ENCODE measurements around the gene XPNPEP3. TPM values are rescaled to one million over a fixed set of nuclear protein-coding genes. Genes with fewer than 3 reads are reported as not detected.

XPNPEP3 gene
- total and polyA plus RNA-seq, 2 donors from 2014 or later: 4.6 to 22.5 TPM

DNA sequence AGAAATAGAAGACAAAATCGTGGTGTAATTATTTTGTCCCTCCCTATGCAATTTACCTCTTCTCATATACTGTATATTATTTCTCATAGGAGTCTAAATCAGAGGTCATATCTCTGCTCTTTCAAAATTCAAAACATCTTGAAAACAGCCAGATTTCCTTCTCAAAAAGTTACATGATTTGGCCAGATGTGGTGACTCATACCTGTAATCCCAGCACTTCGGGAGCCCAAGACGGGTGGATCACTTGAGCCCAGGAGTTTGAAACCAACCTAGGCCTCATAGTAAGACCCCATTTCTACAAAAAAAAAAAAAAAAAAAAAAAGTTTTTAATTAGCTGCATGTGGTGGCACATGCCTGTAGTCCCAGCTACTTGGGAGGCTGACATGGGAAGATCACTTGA is 33.9 kb downstream of the XPNPEP3 start:
- Histone ChIP-seq H3K27me3 (ENCODE audit: control insufficient read depth, insufficient read depth, low read length) (no peaks in the 10 kb centered on the region), H3K9ac (ENCODE audit: low read length in 3 of 3) (no peak overlapping the region), H3K36me3 (ENCODE audit: control insufficient read depth in 2 of 3, insufficient read depth in 3 of 3, low read length in 3 of 3) (peaks cover 7 to 41% (median 14%) of the 10 kb centered on the region in 3 donors), H3K4me1 (ENCODE audit: control insufficient read depth in 2 of 3, insufficient read depth in 2 of 3, low read depth in 1 of 3, low read length in 3 of 3) (no peaks in the 10 kb centered on the region), H3K4me3 (ENCODE audit: low read length in 3 of 3) (no peak overlapping the region), H3K9me3 (ENCODE audit: control insufficient read depth in 2 of 3, insufficient read depth in 1 of 3, low read length in 3 of 3) (no peaks in the 10 kb centered on the region), H3K27ac (ENCODE audit: low read depth in 2 of 2, low read length in 2 of 2) (no peak overlapping the region)
- no peak for DNase-seq
- FAIRE-seq: no peak
- intact Hi-C loops (cut with DNase I): no loop called here
- TF ChIP-seq, protein P1, sequence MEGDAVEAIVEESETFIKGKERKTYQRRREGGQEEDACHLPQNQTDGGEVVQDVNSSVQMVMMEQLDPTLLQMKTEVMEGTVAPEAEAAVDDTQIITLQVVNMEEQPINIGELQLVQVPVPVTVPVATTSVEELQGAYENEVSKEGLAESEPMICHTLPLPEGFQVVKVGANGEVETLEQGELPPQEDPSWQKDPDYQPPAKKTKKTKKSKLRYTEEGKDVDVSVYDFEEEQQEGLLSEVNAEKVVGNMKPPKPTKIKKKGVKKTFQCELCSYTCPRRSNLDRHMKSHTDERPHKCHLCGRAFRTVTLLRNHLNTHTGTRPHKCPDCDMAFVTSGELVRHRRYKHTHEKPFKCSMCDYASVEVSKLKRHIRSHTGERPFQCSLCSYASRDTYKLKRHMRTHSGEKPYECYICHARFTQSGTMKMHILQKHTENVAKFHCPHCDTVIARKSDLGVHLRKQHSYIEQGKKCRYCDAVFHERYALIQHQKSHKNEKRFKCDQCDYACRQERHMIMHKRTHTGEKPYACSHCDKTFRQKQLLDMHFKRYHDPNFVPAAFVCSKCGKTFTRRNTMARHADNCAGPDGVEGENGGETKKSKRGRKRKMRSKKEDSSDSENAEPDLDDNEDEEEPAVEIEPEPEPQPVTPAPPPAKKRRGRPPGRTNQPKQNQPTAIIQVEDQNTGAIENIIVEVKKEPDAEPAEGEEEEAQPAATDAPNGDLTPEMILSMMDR (IDR thresholded peaks at IDR 0.05; ENCODE audit: borderline replicate concordance, extremely low read depth, insufficient read depth): no peak

DNA sequence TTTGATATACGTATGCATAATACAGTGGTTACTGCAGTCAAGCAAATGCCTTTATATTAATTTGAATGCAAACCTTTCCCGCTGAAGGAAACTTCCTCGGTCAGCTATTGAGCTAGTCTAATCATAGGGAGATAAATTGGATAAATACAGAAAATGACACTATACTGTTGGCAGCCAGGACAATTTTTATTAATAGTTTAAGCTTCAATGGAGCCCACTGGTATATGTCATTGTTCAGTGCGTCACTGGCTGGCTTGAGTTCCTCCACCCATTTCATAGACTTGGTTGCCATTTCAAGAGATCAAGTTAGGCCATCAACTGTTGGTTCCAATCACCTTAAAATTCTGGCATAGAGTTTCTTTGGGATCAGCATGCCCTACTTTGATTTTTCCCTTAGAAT is 37.5 kb downstream of the XPNPEP3 start:
- FAIRE-seq (no peak), DNase-seq (no peak)
- Histone ChIP-seq H3K9me3 (ENCODE audit: control insufficient read depth in 2 of 3, insufficient read depth in 1 of 3, low read length in 3 of 3) (no peaks in the 10 kb centered on the region), H3K4me3 (ENCODE audit: low read length in 3 of 3) (no peak overlapping the region), H3K27me3 (ENCODE audit: control insufficient read depth, insufficient read depth, low read length) (no peaks in the 10 kb centered on the region), H3K9ac (ENCODE audit: low read length in 3 of 3) (no peak overlapping the region), H3K36me3 (ENCODE audit: control insufficient read depth in 2 of 3, insufficient read depth in 3 of 3, low read length in 3 of 3) (peaks cover 2 to 11% (median 6%) of the 10 kb centered on the region in 3 donors), H3K27ac (ENCODE audit: low read depth in 2 of 2, low read length in 2 of 2) (no peak overlapping the region), H3K4me1 (ENCODE audit: control insufficient read depth in 2 of 3, insufficient read depth in 2 of 3, low read depth in 1 of 3, low read length in 3 of 3) (peaks cover 0 to 2% (median 0%) of the 10 kb centered on the region in 3 donors)
- intact Hi-C loops (cut with DNase I): no loop called here
- TF ChIP-seq, protein P1 (IDR thresholded peaks at IDR 0.05; ENCODE audit: borderline replicate concordance, extremely low read depth, insufficient read depth): no peak

DNA sequence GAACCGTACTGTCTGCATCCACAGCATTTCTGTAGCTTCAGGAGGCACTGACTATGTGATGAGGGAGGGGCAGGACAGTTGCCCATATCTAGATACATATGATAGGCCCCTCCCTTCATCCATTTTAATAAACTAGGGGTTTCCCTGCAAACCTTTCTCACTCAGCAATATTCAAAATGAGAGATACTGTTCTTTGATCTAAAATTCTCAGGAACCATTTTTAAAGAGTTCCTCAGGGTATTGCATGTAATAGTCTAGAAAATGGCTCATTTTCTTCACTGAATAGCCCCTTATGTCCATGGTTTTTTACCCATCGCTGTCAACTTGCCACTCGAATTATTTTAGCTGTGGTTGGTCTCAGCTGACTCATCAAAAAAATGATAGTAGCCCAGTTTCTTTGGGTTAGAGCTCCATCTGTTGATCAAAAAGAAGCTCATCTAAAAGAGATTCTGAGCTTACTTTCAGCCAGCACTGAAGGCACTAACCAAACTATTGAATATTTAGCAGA is 42.0 kb downstream of the XPNPEP3 start:
- intact Hi-C loops (cut with DNase I): no loop called here
- Histone ChIP-seq H3K9me3 (ENCODE audit: control insufficient read depth in 2 of 3, insufficient read depth in 1 of 3, low read length in 3 of 3) (no peaks in the 10 kb centered on the region), H3K27me3 (ENCODE audit: control insufficient read depth, insufficient read depth, low read length) (no peaks in the 10 kb centered on the region), H3K27ac (ENCODE audit: low read depth in 2 of 2, low read length in 2 of 2) (no peak overlapping the region), H3K36me3 (ENCODE audit: control insufficient read depth in 2 of 3, insufficient read depth in 3 of 3, low read length in 3 of 3) (peaks cover 0 to 2% (median 0%) of the 10 kb centered on the region in 3 donors), H3K4me3 (ENCODE audit: low read length in 3 of 3) (no peak overlapping the region), H3K4me1 (ENCODE audit: control insufficient read depth in 2 of 3, insufficient read depth in 2 of 3, low read depth in 1 of 3, low read length in 3 of 3) (peaks cover 0 to 2% (median 0%) of the 10 kb centered on the region in 3 donors), H3K9ac (ENCODE audit: low read length in 3 of 3) (peak overlapping the region in 1 of 3 donors; percentile 31)
- DNase-seq (peak in 2 of 5 donors; percentile 67 to 74), FAIRE-seq (peak; percentile 62)
- TF ChIP-seq, protein P1 (IDR thresholded peaks at IDR 0.05; ENCODE audit: borderline replicate concordance, extremely low read depth, insufficient read depth): peak; percentile 35

DNA sequence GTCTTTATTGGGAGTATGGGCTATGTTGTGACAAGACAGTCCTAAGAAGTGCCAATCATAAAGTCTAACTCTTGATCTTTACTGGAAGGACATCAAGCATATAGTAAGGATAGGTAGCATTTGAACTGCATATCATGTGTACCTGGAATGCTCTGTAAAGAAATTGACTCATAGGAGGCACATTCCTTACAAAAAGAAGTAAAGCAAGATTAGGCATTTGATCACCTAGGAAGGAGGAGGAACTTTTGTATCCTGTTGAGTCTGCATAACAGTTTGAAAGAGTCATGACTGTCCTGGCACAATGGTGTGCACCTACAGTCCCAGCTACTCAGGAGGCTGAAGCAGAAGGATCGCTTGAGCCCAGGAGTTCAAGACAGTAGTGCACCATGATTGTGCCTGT is 47.2 kb downstream of the XPNPEP3 start:
- Histone ChIP-seq H3K4me3 (ENCODE audit: low read length in 3 of 3) (no peak overlapping the region), H3K9me3 (ENCODE audit: control insufficient read depth in 2 of 3, insufficient read depth in 1 of 3, low read length in 3 of 3) (no peaks in the 10 kb centered on the region), H3K27me3 (ENCODE audit: control insufficient read depth, insufficient read depth, low read length) (no peaks in the 10 kb centered on the region), H3K4me1 (ENCODE audit: control insufficient read depth in 2 of 3, insufficient read depth in 2 of 3, low read depth in 1 of 3, low read length in 3 of 3) (no peaks in the 10 kb centered on the region), H3K9ac (ENCODE audit: low read length in 3 of 3) (no peak overlapping the region), H3K27ac (ENCODE audit: low read depth in 2 of 2, low read length in 2 of 2) (no peak overlapping the region), H3K36me3 (ENCODE audit: control insufficient read depth in 2 of 3, insufficient read depth in 3 of 3, low read length in 3 of 3) (peaks cover 0 to 20% (median 0%) of the 10 kb centered on the region in 3 donors)
- FAIRE-seq: no peak
- intact Hi-C loops (cut with DNase I): no loop called here
- DNase-seq: no peak
- TF ChIP-seq, protein P1 (IDR thresholded peaks at IDR 0.05; ENCODE audit: borderline replicate concordance, extremely low read depth, insufficient read depth): no peak

All from kidney (tissue), 14 donors.